Measurements from ENCODE around the gene PSMD9.

Gene PSMD9

GRCh38 chr12:121888478-121889273 is at the start of gene PSMD9:
Gene PSMD9 (plus strand): TSS chr12:121888790. CDS start chr12:121888857, 67 bp downstream.
- H3K4me3 ChIP-seq (ENCODE audit: low read depth, low read length): peak within 1 kb of the TSS; percentile 69
- peak; percentile 79 for TF ChIP-seq CTCF (IDR thresholded peaks at IDR 0.05; ENCODE audit: borderline replicate concordance, insufficient read depth, low read depth, low read length)

- H3K4me3 ChIP-seq (ENCODE audit: low read depth, low read length): peak overlapping the region; percentile 78
- TF ChIP-seq CTCF (IDR thresholded peaks at IDR 0.05; ENCODE audit: borderline replicate concordance, insufficient read depth, low read depth, low read length): peak; percentile 24; the same call in 1 of the 2 replicates
Observed at GRCh38 chr12:121839106-121839992, 49.2 kb upstream of the PSMD9 start.

- H3K4me3 ChIP-seq (ENCODE audit: low read depth, low read length): peak overlapping the region; percentile 78
Observed at GRCh38 chr12:121839993-121840761, 48.4 kb upstream of the PSMD9 start.

DNA sequence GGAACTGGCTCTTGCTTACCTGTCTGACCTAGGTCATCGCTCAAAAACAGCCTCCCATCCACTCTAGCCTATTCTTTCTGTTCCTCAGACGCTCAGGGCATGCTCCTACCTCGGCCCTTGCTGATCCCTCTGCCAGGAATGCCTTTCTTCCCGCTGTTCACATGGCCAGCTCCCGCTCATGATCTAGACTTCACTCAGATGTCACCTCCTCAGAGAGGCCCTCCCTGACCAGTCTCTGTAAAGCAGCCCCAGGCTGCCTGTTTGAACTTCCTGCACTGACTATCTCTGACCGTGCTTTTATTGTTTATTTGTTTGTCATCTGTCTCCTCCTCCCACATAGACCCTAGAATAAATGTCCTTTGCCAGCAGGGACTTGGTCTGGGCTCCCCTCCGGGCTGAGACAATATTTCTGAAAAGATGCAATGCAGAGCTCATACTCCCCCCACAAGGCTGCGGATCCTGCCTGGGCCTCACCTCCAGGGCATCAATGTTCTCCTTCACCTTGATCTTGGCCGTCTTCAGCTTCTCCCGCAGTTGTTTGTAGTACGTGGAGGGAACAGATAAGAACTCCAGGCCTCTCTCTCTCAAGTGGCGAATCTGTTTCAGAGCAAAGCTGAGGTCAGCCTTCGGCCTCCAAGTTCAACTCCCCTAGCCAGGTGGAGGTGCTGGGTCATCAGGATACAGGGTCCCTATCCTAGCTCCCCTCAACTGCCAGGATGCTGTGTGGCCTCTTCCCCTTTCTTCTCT is 45.2 kb upstream of the PSMD9 start:
- TF ChIP-seq CTCF (IDR thresholded peaks at IDR 0.05; ENCODE audit: borderline replicate concordance, insufficient read depth, low read depth, low read length): no peak
- H3K4me3 ChIP-seq (ENCODE audit: low read depth, low read length): no peak overlapping the region

More at GRCh38 chr12:121839993-121840761, 48.4 kb upstream of the PSMD9 start:
- TF ChIP-seq CTCF (IDR thresholded peaks at IDR 0.05; ENCODE audit: borderline replicate concordance, insufficient read depth, low read depth, low read length): no peak

DNA sequence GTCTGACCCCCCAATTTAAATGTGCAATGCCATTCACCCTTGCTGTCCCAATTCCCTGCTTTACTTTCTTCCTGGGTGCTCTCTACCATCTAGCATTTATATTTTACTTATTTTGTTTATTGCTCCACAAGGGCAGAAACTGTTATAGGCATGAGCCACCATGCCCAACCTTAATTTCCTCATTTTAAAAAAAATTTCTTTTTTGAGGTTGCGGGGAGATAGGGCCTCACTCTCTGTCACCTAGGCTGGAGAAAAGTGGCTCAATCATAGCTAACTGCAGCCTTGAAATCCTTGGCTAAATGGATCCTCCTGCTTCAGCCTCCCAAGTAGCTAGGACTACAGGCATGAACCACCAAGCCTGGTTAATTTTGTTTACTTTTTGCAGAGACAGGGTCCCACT is 42.9 kb upstream of the PSMD9 start:
- no peak overlapping the region for H3K4me3 ChIP-seq (ENCODE audit: low read depth, low read length)
- TF ChIP-seq CTCF (IDR thresholded peaks at IDR 0.05; ENCODE audit: borderline replicate concordance, insufficient read depth, low read depth, low read length): no peak

DNA sequence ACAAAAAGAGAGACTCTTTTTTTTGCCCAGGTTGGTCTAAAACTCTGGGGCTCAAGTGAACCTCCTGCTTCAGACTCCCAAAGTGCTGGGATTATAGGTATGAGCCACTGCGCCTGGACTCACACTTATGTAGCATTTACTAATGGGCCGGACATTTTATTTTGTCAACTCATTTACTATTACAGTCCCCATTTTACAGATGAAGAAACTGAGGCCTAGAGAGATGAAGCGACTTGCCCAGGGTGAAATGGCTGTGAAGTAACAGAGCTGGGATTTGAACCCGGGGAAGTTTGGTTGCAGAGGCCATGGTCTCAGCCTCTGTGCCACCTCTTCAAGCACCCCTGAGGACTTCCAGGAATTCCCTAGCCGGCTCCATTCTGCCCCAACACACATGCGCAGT is 39.4 kb upstream of the PSMD9 start:
- no peak for TF ChIP-seq CTCF (IDR thresholded peaks at IDR 0.05; ENCODE audit: borderline replicate concordance, insufficient read depth, low read depth, low read length)
- H3K4me3 ChIP-seq (ENCODE audit: low read depth, low read length): no peak overlapping the region
